Measurements from ENCODE around the gene MCAM. TPM values are rescaled to one million over a fixed set of nuclear protein-coding genes. Genes with fewer than 3 reads are reported as not detected.

Gene MCAM
- polyA plus RNA-seq, 6 donors from 2014 or later, result not detected

- Mint-ChIP-seq H3K4me1 (peaks cover 12 to 39% (median 34%) of the 10 kb centered on the region in 3 donors), H3K4me3 (peak overlapping the region in 3 of 8 donors; percentile 0 to 69 (median 2)), H3K36me3 (peaks cover 0 to 11% of the 10 kb centered on the region in 2 donors), H3K9me3 (no peaks in the 10 kb centered on the region), H3K27me3 (peaks cover 26 to 69% (median 66%) of the 10 kb centered on the region in 3 donors), H3K27ac (no peak overlapping the region)
- DNase-seq (no peak), ATAC-seq (ENCODE audit: low read depth in 2 of 2) (no peak)
Observed at GRCh38 chr11:119342023-119342300, 25.0 kb upstream of the MCAM start.

GRCh38 chr11:119341222-119342022, 24.5 kb upstream of the MCAM start:
- Mint-ChIP-seq H3K4me1 (peaks cover 13 to 44% (median 39%) of the 10 kb centered on the region in 3 donors), H3K4me3 (peak overlapping the region in 6 of 8 donors; percentile 9 to 87 (median 46)), H3K27ac (peak overlapping the region in 1 of 6 donors; percentile 2), H3K27me3 (peaks cover 26 to 64% (median 61%) of the 10 kb centered on the region in 3 donors), H3K36me3 (peaks cover 0 to 11% of the 10 kb centered on the region in 2 donors), H3K9me3 (no peaks in the 10 kb centered on the region)
- ATAC-seq (ENCODE audit: low read depth in 2 of 2) (peak; percentile 52 to 59), DNase-seq (no peak)

GRCh38 chr11:119340335-119341221, 23.6 kb upstream of the MCAM start, which contains the start of gene C1QTNF5:
C1QTNF5 (minus strand) TSS chr11:119340883; CDS start chr11:119340397, 486 bp downstream.
- no peak for DNase-seq
- no peaks in the 10 kb centered on the region for H3K9me3 Mint-ChIP-seq
- H3K36me3 Mint-ChIP-seq, result peaks cover 0 to 11% of the 10 kb centered on the region in 2 donors
- H3K4me1 Mint-ChIP-seq, result peaks cover 19 to 53% (median 46%) of the 10 kb centered on the region in 3 donors
- ATAC-seq (ENCODE audit: low read depth in 2 of 2), result no peak
- peaks cover 26 to 56% (median 56%) of the 10 kb centered on the region in 3 donors for H3K27me3 Mint-ChIP-seq
- H3K4me3 Mint-ChIP-seq, result peak within 1 kb of the TSS in 7 of 8 donors; percentile 0 to 87 (median 48)
- peak within 1 kb of the TSS in 1 of 6 donors; percentile 2 for H3K27ac Mint-ChIP-seq

- peaks cover 21 to 49% (median 48%) of the 10 kb centered on the region in 3 donors for H3K27me3 Mint-ChIP-seq
- peaks cover 0 to 13% of the 10 kb centered on the region in 2 donors for H3K36me3 Mint-ChIP-seq
- DNase-seq (no peak), ATAC-seq (ENCODE audit: low read depth in 2 of 2) (peak; percentile 10 to 25)
- H3K9me3 Mint-ChIP-seq, result no peaks in the 10 kb centered on the region
- H3K4me3 Mint-ChIP-seq, result peak overlapping the region in 7 of 8 donors; percentile 57 to 84 (median 72)
- peaks cover 22 to 61% (median 54%) of the 10 kb centered on the region in 3 donors for H3K4me1 Mint-ChIP-seq
- peak overlapping the region in 1 of 6 donors; percentile 49 for H3K27ac Mint-ChIP-seq
Observed at GRCh38 chr11:119339589-119340334, 22.8 kb upstream of the MCAM start.

GRCh38 chr11:119338965-119339588, 22.1 kb upstream of the MCAM start:
- Mint-ChIP-seq H3K4me3 (peak overlapping the region in 7 of 8 donors; percentile 57 to 84 (median 72)), H3K9me3 (no peaks in the 10 kb centered on the region), H3K4me1 (peaks cover 27 to 66% (median 60%) of the 10 kb centered on the region in 3 donors), H3K36me3 (peaks cover 0 to 16% of the 10 kb centered on the region in 2 donors), H3K27ac (peak overlapping the region in 2 of 6 donors; percentile 33 to 49), H3K27me3 (peaks cover 21 to 44% (median 41%) of the 10 kb centered on the region in 3 donors)
- ATAC-seq (ENCODE audit: low read depth in 2 of 2) (no peak), DNase-seq (no peak)

- ATAC-seq (ENCODE audit: low read depth in 2 of 2), result peak; percentile 18 to 23
- Mint-ChIP-seq H3K36me3 (peaks cover 0 to 16% of the 10 kb centered on the region in 2 donors), H3K9me3 (no peaks in the 10 kb centered on the region), H3K4me3 (peak overlapping the region in 7 of 8 donors; percentile 46 to 95 (median 65)), H3K4me1 (peaks cover 27 to 72% (median 66%) of the 10 kb centered on the region in 3 donors), H3K27me3 (peaks cover 21 to 40% (median 34%) of the 10 kb centered on the region in 3 donors), H3K27ac (peak overlapping the region in 1 of 6 donors; percentile 20)
- peak; percentile 54 for DNase-seq
Observed at GRCh38 chr11:119338318-119338890, 21.5 kb upstream of the MCAM start.

- Mint-ChIP-seq H3K27ac (peak overlapping the region in 2 of 6 donors; percentile 72 to 83), H3K4me3 (peak overlapping the region in 5 of 8 donors; percentile 47 to 95 (median 59)), H3K36me3 (peaks cover 0 to 16% of the 10 kb centered on the region in 2 donors), H3K4me1 (peaks cover 33 to 74% (median 72%) of the 10 kb centered on the region in 3 donors), H3K9me3 (no peaks in the 10 kb centered on the region), H3K27me3 (peaks cover 21 to 34% (median 28%) of the 10 kb centered on the region in 3 donors)
- ATAC-seq (ENCODE audit: low read depth in 2 of 2), result no peak
- DNase-seq, result no peak
Observed at GRCh38 chr11:119337581-119338317, 20.8 kb upstream of the MCAM start.

GRCh38 chr11:119336744-119337469, 20.0 kb upstream of the MCAM start:
- no peaks in the 10 kb centered on the region for H3K9me3 Mint-ChIP-seq
- H3K27me3 Mint-ChIP-seq, result peaks cover 19 to 25% (median 23%) of the 10 kb centered on the region in 3 donors
- peaks cover 35 to 76% (median 69%) of the 10 kb centered on the region in 3 donors for H3K4me1 Mint-ChIP-seq
- no peak for DNase-seq
- H3K27ac Mint-ChIP-seq, result peak overlapping the region in 1 of 6 donors; percentile 69
- H3K36me3 Mint-ChIP-seq, result peaks cover 0 to 16% of the 10 kb centered on the region in 2 donors
- peak overlapping the region; percentile 39 to 98 (median 82) for H3K4me3 Mint-ChIP-seq
- ATAC-seq (ENCODE audit: low read depth in 2 of 2), result no peak

GRCh38 chr11:119335655-119336543, 19.0 kb upstream of the MCAM start:
- Mint-ChIP-seq H3K36me3 (peaks cover 0 to 16% of the 10 kb centered on the region in 2 donors), H3K27ac (peak overlapping the region in 3 of 6 donors; percentile 14 to 98 (median 69)), H3K4me1 (peaks cover 29 to 66% (median 60%) of the 10 kb centered on the region in 3 donors), H3K4me3 (peak overlapping the region; percentile 93 to 100 (median 97)), H3K27me3 (peaks cover 12 to 17% (median 13%) of the 10 kb centered on the region in 3 donors), H3K9me3 (no peaks in the 10 kb centered on the region)
- ATAC-seq (ENCODE audit: low read depth in 2 of 2) (no peak), DNase-seq (no peak)

- no peaks in the 10 kb centered on the region for H3K9me3 Mint-ChIP-seq
- H3K27ac Mint-ChIP-seq, result peak overlapping the region in 4 of 6 donors; percentile 96 to 99 (median 98)
- H3K36me3 Mint-ChIP-seq, result peaks cover 0 to 16% of the 10 kb centered on the region in 2 donors
- ATAC-seq (ENCODE audit: low read depth in 2 of 2) (no peak), DNase-seq (no peak)
- H3K27me3 Mint-ChIP-seq, result peaks cover 10 to 17% (median 11%) of the 10 kb centered on the region in 3 donors
- peak overlapping the region; percentile 93 to 100 (median 97) for H3K4me3 Mint-ChIP-seq
- peaks cover 27 to 62% (median 56%) of the 10 kb centered on the region in 3 donors for H3K4me1 Mint-ChIP-seq
Observed at GRCh38 chr11:119335091-119335654, 18.2 kb upstream of the MCAM start.
